SH-SY5Y (cell line): ENCODE data around the gene RSF1.

Experiments
- GATA2 ChIP-seq: IDR thresholded peaks from 2 replicates; pipeline ENCODE4 v1.6.1; 2011; ENCODE audit warnings: mild to moderate bottlenecking, low read depth, low read length
- GATA3 ChIP-seq: IDR thresholded peaks from 2 replicates; pipeline ENCODE4 v1.6.1; 2011; ENCODE audit warnings: low read depth, mild to moderate bottlenecking, low read length, moderate library complexity

The RSF1 gene

GRCh38 chr11:77778549-77778948 lies 42.0 kb downstream of the RSF1 start:
- no peak for TF ChIP-seq GATA2
- no peak for TF ChIP-seq GATA3

GRCh38 chr11:77778118-77778517 lies 42.4 kb downstream of the RSF1 start:
- TF ChIP-seq GATA2 (no peak), GATA3 (no peak)

- TF ChIP-seq GATA3 (no peak), GATA2 (no peak)
Observed at GRCh38 chr11:77776455-77776854, 44.1 kb downstream of the RSF1 start.

GRCh38 chr11:77775936-77776335 lies 44.6 kb downstream of the RSF1 start:
- TF ChIP-seq GATA3 (no peak), GATA2 (no peak)

GRCh38 chr11:77771135-77771534 lies 49.4 kb downstream of the RSF1 start:
- TF ChIP-seq GATA3 = no peak

GRCh38 chr11:77770629-77771028 lies 49.9 kb downstream of the RSF1 start:
- TF ChIP-seq GATA3 (no peak), GATA2 (no peak)

GRCh38 chr11:77762426-77762825 lies 58.1 kb downstream of the RSF1 start:
- no peak for TF ChIP-seq GATA3
- no peak for TF ChIP-seq GATA2

GRCh38 chr11:77761491-77761890 lies 59.0 kb downstream of the RSF1 start:
- TF ChIP-seq GATA3 (no peak), GATA2 (no peak)

GRCh38 chr11:77758331-77758730 lies 62.2 kb downstream of the RSF1 start:
- TF ChIP-seq GATA3 (no peak), GATA2 (no peak)

GRCh38 chr11:77753230-77753629 lies 67.3 kb downstream of the RSF1 start:
- TF ChIP-seq GATA3 = no peak
- TF ChIP-seq GATA2 = no peak

- TF ChIP-seq GATA3 (no peak), GATA2 (no peak)
Observed at GRCh38 chr11:77752516-77752915, 68.0 kb downstream of the RSF1 start.

- TF ChIP-seq GATA3 = no peak
- TF ChIP-seq GATA2 = no peak
Observed at GRCh38 chr11:77750394-77751156, 69.9 kb downstream of the RSF1 start.

GRCh38 chr11:77749232-77749631 lies 71.3 kb downstream of the RSF1 start:
- TF ChIP-seq GATA2 (no peak), GATA3 (no peak)

- TF ChIP-seq GATA2 (no peak), GATA3 (no peak)
Observed at GRCh38 chr11:77748266-77748665, 72.3 kb downstream of the RSF1 start.

- no peak for TF ChIP-seq GATA2
- no peak for TF ChIP-seq GATA3
Observed at GRCh38 chr11:77747381-77747969, 73.0 kb downstream of the RSF1 start.
